ENCODE data around the gene ADCY1.

- no peak for TF ChIP-seq EZH2phosphoT487 (IDR thresholded peaks at IDR 0.05; ENCODE audit: borderline replicate concordance, low read length)
- TF ChIP-seq CTCF (conservative IDR thresholded peaks at IDR 0.05; ENCODE audit: low read depth, low read length), result no peak
- no peak for TF ChIP-seq EZH2 (IDR thresholded peaks at IDR 0.05; ENCODE audit: low read length, unreplicated experiment)
These were observed 4.9 kb upstream of the ADCY1 start for GRCh38 chr7:45569290-45569685.

All from PC-3 (cell line).